Loucy (cell line): ENCODE data around the gene SLC43A1.

ENCODE experiments used
- H2AFZ ChIP-seq: fragments of 200-600 bp; sonication (generic); 2 replicates; pipeline ENCODE4 v1.6.0; 2016; ENCODE audit warnings: antibody characterized with exemption, mild to moderate bottlenecking, low read length, moderate library complexity
- H3F3A ChIP-seq: fragments of 200-600 bp; 2 replicates; pipeline ENCODE4 v1.6.0; 2016; ENCODE audit warnings: antibody characterized with exemption, low read depth, mild to moderate bottlenecking
- H3K27me3 ChIP-seq: fragments of 200-600 bp; sonication (generic); 2 replicates; pipeline ENCODE4 v1.6.1; 2014; ENCODE audit warnings: low read length, mild to moderate bottlenecking; ENCODE audit not compliant: insufficient read depth, poor library complexity, severe bottlenecking
- H3K36me3 ChIP-seq: fragments of 200-600 bp; sonication (generic); 2 replicates; pipeline ENCODE4 v1.6.1; 2016; ENCODE audit warnings: low read length; ENCODE audit not compliant: insufficient read depth
- H3K4me1 ChIP-seq: fragments of 200-600 bp; sonication (generic); 2 replicates; pipeline ENCODE4 v1.5.1; 2014; ENCODE audit warnings: low read length, mild to moderate bottlenecking; ENCODE audit not compliant: insufficient read depth, poor library complexity, severe bottlenecking
- H3K4me2 ChIP-seq: fragments of 200-600 bp; sonication (generic); 2 replicates; pipeline ENCODE4 v1.6.0; 2014; ENCODE audit warnings: antibody characterized with exemption, low read length, low read depth, mild to moderate bottlenecking; ENCODE audit not compliant: poor library complexity, severe bottlenecking
- H3K4me3 ChIP-seq: fragments of 200-600 bp; sonication (generic); 2 replicates; pipeline ENCODE4 v1.5.1; 2014; ENCODE audit warnings: low read length, mild to moderate bottlenecking, mixed read lengths; ENCODE audit not compliant: poor library complexity, severe bottlenecking
- H3K79me2 ChIP-seq: fragments of 200-600 bp; sonication (generic); 2 replicates; pipeline ENCODE4 v1.6.1; 2014; ENCODE audit warnings: low read length; ENCODE audit not compliant: insufficient read depth
- H3K9ac ChIP-seq: fragments of 200-600 bp; sonication (generic); 2 replicates; pipeline ENCODE4 v1.6.0; 2014; ENCODE audit warnings: mild to moderate bottlenecking, low read depth, low read length, moderate library complexity; ENCODE audit not compliant: poor library complexity, severe bottlenecking
- H3K9me2 ChIP-seq: fragments of 200-600 bp; sonication (generic); replicated peaks from 2 replicates; pipeline ENCODE4 v1.6.1; 2016; ENCODE audit warnings: low read depth, low read length, mixed read lengths
- H3K9me3 ChIP-seq: fragments of 200-600 bp; sonication (generic); 2 replicates; pipeline ENCODE4 v1.6.1; 2014; ENCODE audit warnings: mild to moderate bottlenecking, antibody characterized with exemption, low read length, low read depth; ENCODE audit not compliant: insufficient read depth
- H4K20me1 ChIP-seq: fragments of 200-600 bp; sonication (generic); 2 replicates; pipeline ENCODE4 v1.6.0; 2014; ENCODE audit warnings: antibody characterized with exemption, low read length, mild to moderate bottlenecking; ENCODE audit not compliant: insufficient read depth, poor library complexity, severe bottlenecking
- EZH2phosphoT487 ChIP-seq: fragments of 200-600 bp; IDR thresholded peaks from 2 replicates; pipeline ENCODE4 v1.6.1; 2018; ENCODE audit warnings: antibody characterized with exemption, mild to moderate bottlenecking, moderate library complexity, borderline replicate concordance
- TF ChIP-seq, protein P1 (sequence below): fragments of 200-600 bp; sonication (generic); conservative IDR thresholded peaks from 2 replicates; pipeline ENCODE4 v1.5.1; 2014; ENCODE audit warnings: mild to moderate bottlenecking, antibody characterized with exemption, low read length

Gene SLC43A1

DNA sequence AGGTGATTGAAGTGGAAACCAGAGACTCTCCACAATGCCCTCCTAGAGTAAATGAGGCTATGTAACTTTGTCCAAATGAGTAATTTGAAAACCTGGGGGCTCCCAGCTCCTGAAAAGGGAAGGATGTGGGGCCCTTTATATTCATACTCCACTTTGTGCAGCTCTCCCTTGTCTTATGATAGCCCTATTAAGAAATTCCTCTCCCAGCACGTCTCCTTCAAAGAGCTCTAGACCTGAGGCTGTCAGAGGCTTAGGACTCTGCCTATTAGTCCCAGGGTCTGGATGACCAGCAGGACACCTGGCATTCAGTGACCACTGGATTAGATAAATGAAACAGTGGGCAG, 2.1 kb downstream of the SLC43A1 start:
- no peaks in the 10 kb centered on the region for H3K27me3 ChIP-seq
- H3K9me2 ChIP-seq = no peaks in the 10 kb centered on the region
- no peaks in the 10 kb centered on the region for H3K36me3 ChIP-seq
- no peak overlapping the region for H2AFZ ChIP-seq
- peaks cover 41% of the 10 kb centered on the region for H3K4me1 ChIP-seq
- peak overlapping the region; percentile 96 for H3K4me2 ChIP-seq
- TF ChIP-seq EZH2phosphoT487 = no peak
- TF ChIP-seq, protein P1, sequence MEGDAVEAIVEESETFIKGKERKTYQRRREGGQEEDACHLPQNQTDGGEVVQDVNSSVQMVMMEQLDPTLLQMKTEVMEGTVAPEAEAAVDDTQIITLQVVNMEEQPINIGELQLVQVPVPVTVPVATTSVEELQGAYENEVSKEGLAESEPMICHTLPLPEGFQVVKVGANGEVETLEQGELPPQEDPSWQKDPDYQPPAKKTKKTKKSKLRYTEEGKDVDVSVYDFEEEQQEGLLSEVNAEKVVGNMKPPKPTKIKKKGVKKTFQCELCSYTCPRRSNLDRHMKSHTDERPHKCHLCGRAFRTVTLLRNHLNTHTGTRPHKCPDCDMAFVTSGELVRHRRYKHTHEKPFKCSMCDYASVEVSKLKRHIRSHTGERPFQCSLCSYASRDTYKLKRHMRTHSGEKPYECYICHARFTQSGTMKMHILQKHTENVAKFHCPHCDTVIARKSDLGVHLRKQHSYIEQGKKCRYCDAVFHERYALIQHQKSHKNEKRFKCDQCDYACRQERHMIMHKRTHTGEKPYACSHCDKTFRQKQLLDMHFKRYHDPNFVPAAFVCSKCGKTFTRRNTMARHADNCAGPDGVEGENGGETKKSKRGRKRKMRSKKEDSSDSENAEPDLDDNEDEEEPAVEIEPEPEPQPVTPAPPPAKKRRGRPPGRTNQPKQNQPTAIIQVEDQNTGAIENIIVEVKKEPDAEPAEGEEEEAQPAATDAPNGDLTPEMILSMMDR = no peak
- peaks cover 4% of the 10 kb centered on the region for H4K20me1 ChIP-seq
- H3K79me2 ChIP-seq = peaks cover 36% of the 10 kb centered on the region
- peak overlapping the region; percentile 98 for H3K4me3 ChIP-seq
- H3K9ac ChIP-seq = peak overlapping the region; percentile 84
- H3F3A ChIP-seq = 0 out of 2 replicates have a peak, but pooled peaks cover 12% of the 10 kb centered on the region
- no peaks in the 10 kb centered on the region for H3K9me3 ChIP-seq

DNA sequence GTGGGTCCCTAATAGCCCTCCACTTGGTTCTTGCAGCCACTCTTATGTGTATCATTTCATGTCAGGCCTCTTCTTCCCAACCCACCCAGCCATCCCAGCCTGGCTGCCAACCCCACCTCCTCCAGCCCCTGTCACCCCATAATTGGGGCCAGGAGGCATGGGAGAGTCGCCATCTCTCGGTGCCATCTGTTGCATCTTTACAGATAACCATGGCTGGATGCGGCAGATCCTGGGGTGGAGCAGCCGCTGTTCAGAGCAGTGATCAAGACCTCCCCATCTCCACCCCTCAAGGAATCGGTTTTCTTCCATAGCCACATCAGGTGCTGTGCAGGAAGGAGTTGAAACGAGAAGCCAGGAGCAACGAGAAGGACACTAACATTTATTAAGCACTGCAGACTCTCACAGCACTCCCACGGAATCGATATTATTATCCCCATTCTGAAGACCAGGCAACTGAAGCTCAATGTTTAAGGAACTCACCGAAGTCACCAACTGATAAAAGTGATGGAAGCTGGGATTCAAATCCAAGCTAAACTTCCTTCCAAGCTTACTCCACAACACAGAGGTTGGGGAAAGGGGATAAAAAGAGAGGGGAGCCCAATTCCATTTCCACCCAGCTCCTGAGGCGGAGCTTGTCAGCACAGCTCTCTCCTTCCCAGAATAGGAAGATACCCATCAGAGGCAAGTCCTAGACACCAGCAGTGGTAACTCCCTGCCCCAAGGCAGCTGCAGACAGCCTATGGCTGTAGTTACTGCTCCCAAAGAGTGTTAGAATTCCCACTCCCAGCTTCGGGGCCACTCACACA, 2.7 kb downstream of the SLC43A1 start:
- H3K36me3 ChIP-seq = no peaks in the 10 kb centered on the region
- no peaks in the 10 kb centered on the region for H3K9me3 ChIP-seq
- H3K9ac ChIP-seq = peak overlapping the region; percentile 84
- no peaks in the 10 kb centered on the region for H3K9me2 ChIP-seq
- peaks cover 37% of the 10 kb centered on the region for H3K79me2 ChIP-seq
- TF ChIP-seq EZH2phosphoT487 = no peak
- TF ChIP-seq, protein P1 = no peak
- peaks cover 4% of the 10 kb centered on the region for H4K20me1 ChIP-seq
- no peaks in the 10 kb centered on the region for H3K27me3 ChIP-seq
- peak overlapping the region; percentile 96 for H3K4me2 ChIP-seq
- peaks cover 43% of the 10 kb centered on the region for H3K4me1 ChIP-seq
- H3F3A ChIP-seq = 0 out of 2 replicates have a peak, but pooled peaks cover 12% of the 10 kb centered on the region
- H2AFZ ChIP-seq = no peak overlapping the region
- peak overlapping the region; percentile 98 for H3K4me3 ChIP-seq

DNA sequence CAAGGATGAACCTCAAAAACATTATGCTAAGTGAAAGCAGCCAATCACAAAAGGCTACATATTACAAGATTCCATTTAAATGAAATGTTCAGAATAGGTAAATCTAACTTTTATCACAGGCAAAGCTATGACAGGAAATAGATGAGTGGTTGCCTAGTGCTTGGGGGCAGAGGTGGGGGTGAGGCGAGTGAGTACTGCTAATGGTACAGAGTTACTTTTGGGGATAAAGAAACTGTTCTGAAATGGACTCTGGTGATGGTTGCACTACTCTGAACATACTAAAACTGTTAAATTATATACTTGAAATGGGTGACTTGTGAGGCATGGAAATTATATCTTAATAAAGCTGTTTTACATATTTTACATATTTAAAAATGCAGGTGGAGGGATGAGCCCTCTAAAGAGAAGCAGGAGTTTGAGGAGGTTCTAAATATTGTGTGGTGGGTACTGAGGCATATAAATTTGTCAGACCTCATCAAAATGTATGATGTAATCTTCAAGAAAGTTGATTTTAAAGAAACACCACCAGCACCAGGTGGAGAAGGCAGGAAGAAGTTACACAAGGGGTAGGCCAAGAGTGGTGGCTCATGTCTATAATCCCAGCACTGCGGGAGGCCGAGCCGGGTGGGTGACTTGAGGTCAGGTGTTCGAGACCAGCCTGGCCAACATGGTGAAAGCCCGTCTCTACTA, 3.6 kb downstream of the SLC43A1 start:
- Histone ChIP-seq H3K9me3 (no peaks in the 10 kb centered on the region), H3K4me1 (peaks cover 43% of the 10 kb centered on the region), H4K20me1 (peaks cover 4% of the 10 kb centered on the region), H3K4me2 (peak overlapping the region; percentile 96), H3K9me2 (no peaks in the 10 kb centered on the region), H3K27me3 (no peaks in the 10 kb centered on the region), H3K79me2 (peaks cover 39% of the 10 kb centered on the region), H3K36me3 (no peaks in the 10 kb centered on the region), H2AFZ (no peak overlapping the region), H3F3A (0 out of 2 replicates have a peak, but pooled peaks cover 12% of the 10 kb centered on the region), H3K9ac (peak overlapping the region; percentile 84), H3K4me3 (peak overlapping the region; percentile 98)
- TF ChIP-seq, protein P1 = no peak
- TF ChIP-seq EZH2phosphoT487 = no peak
